Measurements from ENCODE around the gene PIAS2. TPM values are rescaled to one million over a fixed set of nuclear protein-coding genes. Genes with fewer than 3 reads are reported as not detected.
"Not testable (repeated sequence)": the region's sequence is repeated elsewhere in the genome, so short reads cannot be mapped to it uniquely, and the experiment has no call there.

The PIAS2 gene
- total and polyA plus RNA-seq, 2 donors = 8.5 to 15.3 TPM

- H3K4me1 ChIP-seq (ENCODE audit: control insufficient read depth in 2 of 2, insufficient read depth in 2 of 2, low read length in 2 of 2) = no peaks in the 10 kb centered on the region
- no peak for DNase-seq (ENCODE audit: low read depth in 6 of 9, low spot score in 9 of 9)
- no peak overlapping the region for H3K27ac ChIP-seq (ENCODE audit: low read depth in 1 of 2, low read length in 1 of 2)
- H3K9me3 ChIP-seq (ENCODE audit: control insufficient read depth in 2 of 2, insufficient read depth in 1 of 2, low read length in 1 of 2) = peaks cover 2 to 4% of the 10 kb centered on the region in 2 donors
- 67% methylated on average over 3 of the region's 3 CpGs for WGBS
- H3K36me3 ChIP-seq (ENCODE audit: control insufficient read depth in 2 of 2, insufficient read depth in 2 of 2, low read length in 1 of 2) = peaks cover 10 to 19% of the 10 kb centered on the region in 2 donors
- no peak overlapping the region for H3K4me3 ChIP-seq (ENCODE audit: low read length in 2 of 2)
- H3K27me3 ChIP-seq (ENCODE audit: control insufficient read depth in 2 of 2, insufficient read depth in 1 of 2, low read length in 1 of 2) = no peaks in the 10 kb centered on the region
Measured at GRCh38 chr18:46891742-46892214, 25.5 kb downstream of the PIAS2 start.

- Histone ChIP-seq H3K27ac (ENCODE audit: low read depth in 1 of 2, low read length in 1 of 2) (no peak overlapping the region), H3K4me1 (ENCODE audit: control insufficient read depth in 2 of 2, insufficient read depth in 2 of 2, low read length in 2 of 2) (no peaks in the 10 kb centered on the region), H3K9me3 (ENCODE audit: control insufficient read depth in 2 of 2, insufficient read depth in 1 of 2, low read length in 1 of 2) (peaks cover 2 to 4% of the 10 kb centered on the region in 2 donors), H3K27me3 (ENCODE audit: control insufficient read depth in 2 of 2, insufficient read depth in 1 of 2, low read length in 1 of 2) (no peaks in the 10 kb centered on the region), H3K36me3 (ENCODE audit: control insufficient read depth in 2 of 2, insufficient read depth in 2 of 2, low read length in 1 of 2) (peaks cover 10 to 17% of the 10 kb centered on the region in 2 donors), H3K4me3 (ENCODE audit: low read length in 2 of 2) (no peak overlapping the region)
- 94% methylated on average over 1 of the region's 1 CpG for WGBS
- no peak for DNase-seq (ENCODE audit: low read depth in 6 of 9, low spot score in 9 of 9)
Measured at GRCh38 chr18:46888965-46889364, 28.3 kb downstream of the PIAS2 start.

GRCh38 chr18:46886893-46887292, 30.4 kb downstream of the PIAS2 start:
- no peak for DNase-seq (ENCODE audit: low read depth in 6 of 9, low spot score in 9 of 9)
- no peaks in the 10 kb centered on the region for H3K4me1 ChIP-seq (ENCODE audit: control insufficient read depth in 2 of 2, insufficient read depth in 2 of 2, low read length in 2 of 2)
- H3K9me3 ChIP-seq (ENCODE audit: control insufficient read depth in 2 of 2, insufficient read depth in 1 of 2, low read length in 1 of 2) = peaks cover 2 to 4% of the 10 kb centered on the region in 2 donors
- H3K36me3 ChIP-seq (ENCODE audit: control insufficient read depth in 2 of 2, insufficient read depth in 2 of 2, low read length in 1 of 2) = peaks cover 10 to 17% of the 10 kb centered on the region in 2 donors
- H3K27me3 ChIP-seq (ENCODE audit: control insufficient read depth in 2 of 2, insufficient read depth in 1 of 2, low read length in 1 of 2) = no peaks in the 10 kb centered on the region
- 94% methylated on average over 2 of the region's 2 CpGs for WGBS
- H3K4me3 ChIP-seq (ENCODE audit: low read length in 2 of 2) = no peak overlapping the region
- H3K27ac ChIP-seq (ENCODE audit: low read depth in 1 of 2, low read length in 1 of 2) = no peak overlapping the region

- H3K9me3 ChIP-seq (ENCODE audit: control insufficient read depth in 2 of 2, insufficient read depth in 1 of 2, low read length in 1 of 2) = no peaks in the 10 kb centered on the region
- H3K27ac ChIP-seq (ENCODE audit: low read depth in 1 of 2, low read length in 1 of 2) = no peak overlapping the region
- H3K4me1 ChIP-seq (ENCODE audit: control insufficient read depth in 2 of 2, insufficient read depth in 2 of 2, low read length in 2 of 2) = no peaks in the 10 kb centered on the region
- H3K27me3 ChIP-seq (ENCODE audit: control insufficient read depth in 2 of 2, insufficient read depth in 1 of 2, low read length in 1 of 2) = no peaks in the 10 kb centered on the region
- H3K4me3 ChIP-seq (ENCODE audit: low read length in 2 of 2) = no peak overlapping the region
- no peaks in the 10 kb centered on the region for H3K36me3 ChIP-seq (ENCODE audit: control insufficient read depth in 2 of 2, insufficient read depth in 2 of 2, low read length in 1 of 2)
- WGBS = 99% methylated on average over 4 of the region's 4 CpGs
- DNase-seq (ENCODE audit: low read depth in 6 of 9, low spot score in 9 of 9) = no peak
Measured at GRCh38 chr18:46883180-46883579, 34.1 kb downstream of the PIAS2 start.

- H3K4me3 ChIP-seq (ENCODE audit: low read length in 2 of 2) = no peak overlapping the region
- no peaks in the 10 kb centered on the region for H3K4me1 ChIP-seq (ENCODE audit: control insufficient read depth in 2 of 2, insufficient read depth in 2 of 2, low read length in 2 of 2)
- 91% methylated on average over 15 of the region's 15 CpGs for WGBS
- H3K27ac ChIP-seq (ENCODE audit: low read depth in 1 of 2, low read length in 1 of 2) = peak overlapping the region in 1 of 2 donors; percentile 54
- peaks cover 3 to 11% of the 10 kb centered on the region in 2 donors for H3K9me3 ChIP-seq (ENCODE audit: control insufficient read depth in 2 of 2, insufficient read depth in 1 of 2, low read length in 1 of 2)
- H3K27me3 ChIP-seq (ENCODE audit: control insufficient read depth in 2 of 2, insufficient read depth in 1 of 2, low read length in 1 of 2) = no peaks in the 10 kb centered on the region
- H3K36me3 ChIP-seq (ENCODE audit: control insufficient read depth in 2 of 2, insufficient read depth in 2 of 2, low read length in 1 of 2) = peaks cover 0 to 4% of the 10 kb centered on the region in 2 donors
- no peak for DNase-seq (ENCODE audit: low read depth in 6 of 9, low spot score in 9 of 9)
Measured at GRCh38 chr18:46877329-46877987, 39.8 kb downstream of the PIAS2 start.

- H3K4me1 ChIP-seq (ENCODE audit: control insufficient read depth in 2 of 2, insufficient read depth in 2 of 2, low read length in 2 of 2) = no peaks in the 10 kb centered on the region
- H3K9me3 ChIP-seq (ENCODE audit: control insufficient read depth in 2 of 2, insufficient read depth in 1 of 2, low read length in 1 of 2) = peaks cover 2 to 10% of the 10 kb centered on the region in 2 donors
- no peaks in the 10 kb centered on the region for H3K27me3 ChIP-seq (ENCODE audit: control insufficient read depth in 2 of 2, insufficient read depth in 1 of 2, low read length in 1 of 2)
- no peak overlapping the region for H3K27ac ChIP-seq (ENCODE audit: low read depth in 1 of 2, low read length in 1 of 2)
- H3K36me3 ChIP-seq (ENCODE audit: control insufficient read depth in 2 of 2, insufficient read depth in 2 of 2, low read length in 1 of 2) = peaks cover 0 to 2% of the 10 kb centered on the region in 2 donors
- 98% methylated on average over 11 of the region's 11 CpGs for WGBS
- H3K4me3 ChIP-seq (ENCODE audit: low read length in 2 of 2) = no peak overlapping the region
- no peak for DNase-seq (ENCODE audit: low read depth in 6 of 9, low spot score in 9 of 9)
Measured at GRCh38 chr18:46868169-46868921, 49.0 kb downstream of the PIAS2 start.

- H3K27me3 ChIP-seq (ENCODE audit: control insufficient read depth in 2 of 2, insufficient read depth in 1 of 2, low read length in 1 of 2) = no peaks in the 10 kb centered on the region
- H3K36me3 ChIP-seq (ENCODE audit: control insufficient read depth in 2 of 2, insufficient read depth in 2 of 2, low read length in 1 of 2) = peaks cover 0 to 2% of the 10 kb centered on the region in 2 donors
- H3K4me1 ChIP-seq (ENCODE audit: control insufficient read depth in 2 of 2, insufficient read depth in 2 of 2, low read length in 2 of 2) = no peaks in the 10 kb centered on the region
- peaks cover 2 to 10% of the 10 kb centered on the region in 2 donors for H3K9me3 ChIP-seq (ENCODE audit: control insufficient read depth in 2 of 2, insufficient read depth in 1 of 2, low read length in 1 of 2)
- H3K27ac ChIP-seq (ENCODE audit: low read depth in 1 of 2, low read length in 1 of 2) = no peak overlapping the region
- DNase-seq (ENCODE audit: low read depth in 6 of 9, low spot score in 9 of 9) = no peak
- no peak overlapping the region for H3K4me3 ChIP-seq (ENCODE audit: low read length in 2 of 2)
Measured at GRCh38 chr18:46867367-46868143, 49.8 kb downstream of the PIAS2 start.

- H3K4me3 ChIP-seq (ENCODE audit: low read length in 2 of 2) = no peak overlapping the region
- H3K9me3 ChIP-seq (ENCODE audit: control insufficient read depth in 2 of 2, insufficient read depth in 1 of 2, low read length in 1 of 2) = peaks cover 2 to 10% of the 10 kb centered on the region in 2 donors
- H3K27ac ChIP-seq (ENCODE audit: low read depth in 1 of 2, low read length in 1 of 2) = no peak overlapping the region
- H3K36me3 ChIP-seq (ENCODE audit: control insufficient read depth in 2 of 2, insufficient read depth in 2 of 2, low read length in 1 of 2) = peaks cover 0 to 2% of the 10 kb centered on the region in 2 donors
- no peak for DNase-seq (ENCODE audit: low read depth in 6 of 9, low spot score in 9 of 9)
- no peaks in the 10 kb centered on the region for H3K27me3 ChIP-seq (ENCODE audit: control insufficient read depth in 2 of 2, insufficient read depth in 1 of 2, low read length in 1 of 2)
- H3K4me1 ChIP-seq (ENCODE audit: control insufficient read depth in 2 of 2, insufficient read depth in 2 of 2, low read length in 2 of 2) = no peaks in the 10 kb centered on the region
- 93% methylated on average over 2 of the region's 2 CpGs for WGBS
Measured at GRCh38 chr18:46866523-46866922, 50.8 kb downstream of the PIAS2 start.

GRCh38 chr18:46865245-46865644, 52.1 kb downstream of the PIAS2 start:
- H3K4me1 ChIP-seq (ENCODE audit: control insufficient read depth in 2 of 2, insufficient read depth in 2 of 2, low read length in 2 of 2); H3K9me3 ChIP-seq (ENCODE audit: control insufficient read depth in 2 of 2, insufficient read depth in 1 of 2, low read length in 1 of 2); DNase-seq (ENCODE audit: low read depth in 6 of 9, low spot score in 9 of 9); H3K36me3 ChIP-seq (ENCODE audit: control insufficient read depth in 2 of 2, insufficient read depth in 2 of 2, low read length in 1 of 2); H3K27ac ChIP-seq (ENCODE audit: low read depth in 1 of 2, low read length in 1 of 2); H3K27me3 ChIP-seq (ENCODE audit: control insufficient read depth in 2 of 2, insufficient read depth in 1 of 2, low read length in 1 of 2); H3K4me3 ChIP-seq (ENCODE audit: low read length in 2 of 2): not testable (repeated sequence)
- WGBS = 97% methylated on average over 8 of the region's 8 CpGs

All from thymus (tissue), 11 donors.